ENCODE results near the gene FOXK1. TPM values are rescaled to one million over a fixed set of nuclear protein-coding genes. Genes with fewer than 3 reads are reported as not detected.
"Not testable (repeated sequence)": the region's sequence is repeated elsewhere in the genome, so short reads cannot be mapped to it uniquely, and the experiment has no call there.

The FOXK1 gene
- total and polyA plus RNA-seq, 2 experiments from 2014 or later, result 2.3 to 12.7 TPM

DNA sequence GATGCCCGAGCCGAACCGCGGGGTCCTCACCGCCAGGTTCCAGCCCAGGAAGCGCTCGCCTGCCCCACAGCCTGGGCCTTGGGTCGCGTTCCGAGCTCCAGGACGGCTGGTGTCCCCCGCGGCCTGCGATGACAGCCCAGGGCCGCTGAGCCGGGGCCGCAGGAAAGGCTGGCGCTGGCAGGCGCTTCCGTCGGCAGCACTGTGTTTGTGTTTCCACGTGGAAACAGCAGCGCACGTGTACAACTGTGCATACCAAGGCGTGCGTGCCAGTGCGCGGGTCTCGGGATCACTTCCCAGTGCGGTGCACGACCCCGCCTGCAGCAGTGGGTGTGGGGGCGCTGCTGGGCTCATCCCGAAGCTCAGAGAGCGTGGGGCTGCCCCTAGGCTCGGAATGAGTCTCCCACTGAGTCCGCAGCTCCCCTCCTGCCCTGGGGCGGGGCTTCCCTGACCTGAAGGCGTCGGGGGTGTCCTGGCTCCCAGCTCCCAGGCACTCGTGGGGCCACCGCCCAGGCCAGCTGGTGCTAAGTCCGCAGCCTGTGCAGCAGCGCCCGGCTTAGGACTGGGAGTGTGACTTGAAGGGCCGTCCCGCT, 110.5 kb downstream of the FOXK1 start:
- Mint-ChIP-seq H3K4me3 (peak overlapping the region; percentile 47; the same call in 2 of the 3 replicates), H3K27ac (no peak overlapping the region), H3K27me3 (ENCODE audit: insufficient read depth, low read depth, poor library complexity) (peaks cover 11% of the 10 kb centered on the region), H3K36me3 (ENCODE audit: low read depth) (peaks cover 11% of the 10 kb centered on the region), H3K4me1 (peaks cover 13% of the 10 kb centered on the region), H3K9me3 (no peaks in the 10 kb centered on the region; the same call in 2 of the 3 replicates)
- H3K27me3 ChIP-seq (ENCODE audit: insufficient read depth), result no peaks in the 10 kb centered on the region
- H3K4me1 ChIP-seq (ENCODE audit: insufficient read depth), result peaks cover 6% of the 10 kb centered on the region
- peak overlapping the region; percentile 75 for H3K4me3 ChIP-seq
- no peaks in the 10 kb centered on the region for H3K79me2 ChIP-seq (replicated peaks; ENCODE audit: insufficient read depth)
- peak overlapping the region; percentile 83 for H3K4me2 ChIP-seq
- TF ChIP-seq, protein P1, sequence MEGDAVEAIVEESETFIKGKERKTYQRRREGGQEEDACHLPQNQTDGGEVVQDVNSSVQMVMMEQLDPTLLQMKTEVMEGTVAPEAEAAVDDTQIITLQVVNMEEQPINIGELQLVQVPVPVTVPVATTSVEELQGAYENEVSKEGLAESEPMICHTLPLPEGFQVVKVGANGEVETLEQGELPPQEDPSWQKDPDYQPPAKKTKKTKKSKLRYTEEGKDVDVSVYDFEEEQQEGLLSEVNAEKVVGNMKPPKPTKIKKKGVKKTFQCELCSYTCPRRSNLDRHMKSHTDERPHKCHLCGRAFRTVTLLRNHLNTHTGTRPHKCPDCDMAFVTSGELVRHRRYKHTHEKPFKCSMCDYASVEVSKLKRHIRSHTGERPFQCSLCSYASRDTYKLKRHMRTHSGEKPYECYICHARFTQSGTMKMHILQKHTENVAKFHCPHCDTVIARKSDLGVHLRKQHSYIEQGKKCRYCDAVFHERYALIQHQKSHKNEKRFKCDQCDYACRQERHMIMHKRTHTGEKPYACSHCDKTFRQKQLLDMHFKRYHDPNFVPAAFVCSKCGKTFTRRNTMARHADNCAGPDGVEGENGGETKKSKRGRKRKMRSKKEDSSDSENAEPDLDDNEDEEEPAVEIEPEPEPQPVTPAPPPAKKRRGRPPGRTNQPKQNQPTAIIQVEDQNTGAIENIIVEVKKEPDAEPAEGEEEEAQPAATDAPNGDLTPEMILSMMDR (conservative IDR thresholded peaks at IDR 0.05; ENCODE audit: low read depth in 2 of 2), result peak in 1 of 2 experiments; percentile 38; a peak in 2 of 4 replicates
- TF ChIP-seq EZH2 (IDR thresholded peaks at IDR 0.05; ENCODE audit: low read depth, unreplicated experiment), result no peak
- ATAC-seq (peak; percentile 69), DNase-seq (ENCODE audit: low spot score) (peak; percentile 53)
- no peaks in the 10 kb centered on the region for H3K9me2 ChIP-seq (ENCODE audit: insufficient read depth)
- no peaks in the 10 kb centered on the region; the same call in 1 of the 2 replicates for H3K36me3 ChIP-seq (ENCODE audit: insufficient read depth)
- H3K27ac ChIP-seq (ENCODE audit: low read depth), result peak overlapping the region; percentile 50; the same call in 1 of the 2 replicates
- H2AFZ ChIP-seq, result no peak overlapping the region; the same call in 1 of the 2 replicates
- no peaks in the 10 kb centered on the region; the same call in 1 of the 2 replicates for H4K20me1 ChIP-seq (replicated peaks; ENCODE audit: insufficient read depth)
- no peaks in the 10 kb centered on the region for H3F3A ChIP-seq (replicated peaks; ENCODE audit: low read depth)

GRCh38 chr7:4793385-4793993, 111.4 kb downstream of the FOXK1 start:
- H4K20me1 ChIP-seq (replicated peaks; ENCODE audit: insufficient read depth); H3K9me3 Mint-ChIP-seq; H3K79me2 ChIP-seq (replicated peaks; ENCODE audit: insufficient read depth); ATAC-seq; H3K27me3 ChIP-seq (ENCODE audit: insufficient read depth); H3K4me1 ChIP-seq (ENCODE audit: insufficient read depth); H3K4me3 Mint-ChIP-seq; H3K36me3 ChIP-seq (ENCODE audit: insufficient read depth); H3K27ac ChIP-seq (ENCODE audit: low read depth); H3F3A ChIP-seq (replicated peaks; ENCODE audit: low read depth); H3K27ac Mint-ChIP-seq; DNase-seq (ENCODE audit: low spot score); H3K9me2 ChIP-seq (ENCODE audit: insufficient read depth); H2AFZ ChIP-seq: not testable (repeated sequence)
- peak overlapping the region; percentile 75; the same call in 1 of the 2 replicates for H3K4me3 ChIP-seq
- Mint-ChIP-seq H3K36me3 (ENCODE audit: low read depth) (peaks cover 11% of the 10 kb centered on the region), H3K27me3 (ENCODE audit: insufficient read depth, low read depth, poor library complexity) (peaks cover 11% of the 10 kb centered on the region), H3K4me1 (peaks cover 13% of the 10 kb centered on the region)
- H3K4me2 ChIP-seq, result peak overlapping the region; percentile 83

DNA sequence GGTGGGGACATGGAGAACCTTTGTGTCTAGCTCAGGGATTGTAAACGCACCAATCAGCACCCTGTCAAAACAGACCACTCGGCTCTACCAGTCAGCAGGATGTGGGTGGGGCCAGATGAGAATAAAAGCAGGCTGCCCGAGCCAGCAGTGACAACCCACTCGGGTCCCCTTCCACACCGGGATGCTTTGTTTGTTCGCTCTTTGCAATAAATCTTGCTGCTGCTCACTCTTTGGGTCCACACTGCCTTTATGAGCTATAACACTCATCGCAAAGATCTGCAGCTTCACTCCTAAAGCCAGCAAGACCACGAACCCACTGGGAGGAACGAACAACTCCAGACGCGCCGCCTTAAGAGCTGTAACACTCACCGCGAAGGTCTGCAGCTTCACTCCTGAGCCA, 112.1 kb downstream of the FOXK1 start:
- H3K4me1 ChIP-seq (ENCODE audit: insufficient read depth); H4K20me1 ChIP-seq (replicated peaks; ENCODE audit: insufficient read depth); ATAC-seq; H3K4me2 ChIP-seq; H3F3A ChIP-seq (replicated peaks; ENCODE audit: low read depth); H3K4me3 Mint-ChIP-seq; H3K27me3 ChIP-seq (ENCODE audit: insufficient read depth); H3K9me2 ChIP-seq (ENCODE audit: insufficient read depth); H3K27ac ChIP-seq (ENCODE audit: low read depth); H3K9me3 Mint-ChIP-seq; DNase-seq (ENCODE audit: low spot score); H3K79me2 ChIP-seq (replicated peaks; ENCODE audit: insufficient read depth); H3K36me3 ChIP-seq (ENCODE audit: insufficient read depth); H3K4me3 ChIP-seq; H2AFZ ChIP-seq: not testable (repeated sequence)
- peaks cover 11% of the 10 kb centered on the region for H3K27me3 Mint-ChIP-seq (ENCODE audit: insufficient read depth, low read depth, poor library complexity)
- peaks cover 11% of the 10 kb centered on the region for H3K36me3 Mint-ChIP-seq (ENCODE audit: low read depth)
- peak overlapping the region; percentile 60; the same call in 1 of the 2 replicates for H3K27ac Mint-ChIP-seq
- H3K4me1 Mint-ChIP-seq, result peaks cover 13% of the 10 kb centered on the region
